DMS153 treated with DMSO at 0.1 percent for 48 hours (cell line): ENCODE data around the gene ITGB8.

ENCODE experiments used
- DNase-seq: peaks from one replicate; lab custom pipeline; 2025; ENCODE audit not compliant: unreplicated experiment; lab: John Stamatoyannopoulos, UW

The ITGB8 gene

GRCh38 chr7:20417260-20417659 lies 86.6 kb downstream of the ITGB8 start:
- DNase-seq: no peak

- no peak for DNase-seq
These were observed 87.1 kb downstream of the ITGB8 start for GRCh38 chr7:20417675-20418382.

DNA sequence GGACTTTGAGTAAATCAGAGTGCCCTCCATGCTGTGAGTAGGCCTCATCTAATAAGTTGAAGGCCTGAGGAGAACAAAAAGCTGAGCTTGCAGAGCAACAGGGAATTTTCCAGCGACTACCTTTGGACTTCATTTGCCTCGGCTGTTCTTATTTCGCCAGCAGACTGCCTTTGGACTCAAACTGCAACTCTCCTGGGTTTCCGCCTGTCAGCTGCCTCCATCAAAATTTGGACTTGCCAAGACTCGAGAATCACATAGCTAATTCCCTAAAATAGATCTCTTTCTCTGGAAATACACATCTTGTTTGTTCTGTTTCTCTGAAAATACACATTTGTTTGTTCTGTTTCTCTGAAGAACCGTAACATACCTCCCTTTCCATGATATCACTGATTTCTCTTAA lies 93.8 kb downstream of the ITGB8 start:
- no peak for DNase-seq

DNA sequence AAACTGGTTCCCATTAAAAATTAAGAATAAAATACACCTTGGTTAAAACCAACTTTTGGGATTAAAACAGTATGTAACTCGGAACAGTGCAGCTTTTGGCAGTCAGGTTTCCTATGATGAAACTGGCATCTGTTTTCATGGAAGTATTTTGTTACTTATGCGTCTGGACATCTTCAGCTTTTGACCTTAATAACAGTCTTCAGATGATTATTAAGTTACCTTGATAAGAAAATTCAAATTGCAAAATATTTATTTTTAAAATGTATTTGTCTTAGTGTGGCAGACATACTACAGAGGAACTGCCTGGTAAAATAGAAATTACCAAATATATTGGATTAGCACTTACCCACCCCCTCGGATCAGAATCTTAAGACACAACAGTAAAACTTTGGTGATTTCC lies 100.0 kb downstream of the ITGB8 start:
- DNase-seq: no peak

GRCh38 chr7:20431146-20431545 lies 100.4 kb downstream of the ITGB8 start:
- no peak for DNase-seq

- no peak for DNase-seq
These were observed 101.4 kb downstream of the ITGB8 start for GRCh38 chr7:20432071-20432470.

GRCh38 chr7:20435305-20435704 lies 104.6 kb downstream of the ITGB8 start:
- DNase-seq: no peak

GRCh38 chr7:20438248-20438647 lies 107.5 kb downstream of the ITGB8 start:
- no peak for DNase-seq

- DNase-seq: no peak
These were observed 108.1 kb downstream of the ITGB8 start for GRCh38 chr7:20438694-20439376.

DNA sequence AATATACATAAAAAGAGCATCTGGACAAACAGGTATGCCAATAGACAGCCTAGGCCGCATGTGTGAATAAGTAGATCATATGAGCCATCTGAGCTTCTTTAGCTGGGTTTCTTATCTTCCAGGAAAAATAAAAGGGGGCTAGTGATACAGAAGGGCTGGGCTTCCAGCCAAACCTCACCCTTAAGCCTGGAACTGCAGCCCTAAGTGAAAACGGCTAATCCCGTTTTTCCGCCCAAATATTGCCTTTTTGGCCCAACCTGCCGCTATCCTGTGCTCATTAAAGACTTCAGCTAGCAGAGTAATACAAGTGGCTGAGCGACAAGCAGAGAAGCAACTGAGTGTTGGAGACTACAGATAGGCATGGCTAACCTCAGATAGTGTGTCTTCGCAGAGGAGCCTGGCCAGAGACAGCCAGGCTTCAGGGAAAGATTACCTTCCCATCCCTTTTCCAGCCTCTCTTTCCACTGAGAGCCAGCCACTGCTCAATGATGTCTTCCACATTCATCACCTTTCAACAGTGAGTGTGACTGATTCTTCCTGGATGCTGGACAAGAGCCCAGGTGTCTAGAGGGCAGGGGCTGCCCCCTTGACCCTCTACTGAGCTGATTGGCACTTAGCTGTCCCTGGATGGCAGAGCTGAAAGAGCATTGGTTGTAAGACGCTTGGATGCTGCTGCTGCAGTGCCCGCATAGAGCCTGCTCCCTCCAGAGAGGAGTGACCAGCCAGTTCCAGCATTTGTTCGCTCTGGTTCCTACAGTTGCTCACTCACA lies 108.9 kb downstream of the ITGB8 start:
- DNase-seq: no peak

- DNase-seq: no peak
These were observed 109.9 kb downstream of the ITGB8 start for GRCh38 chr7:20440472-20441105.

DNA sequence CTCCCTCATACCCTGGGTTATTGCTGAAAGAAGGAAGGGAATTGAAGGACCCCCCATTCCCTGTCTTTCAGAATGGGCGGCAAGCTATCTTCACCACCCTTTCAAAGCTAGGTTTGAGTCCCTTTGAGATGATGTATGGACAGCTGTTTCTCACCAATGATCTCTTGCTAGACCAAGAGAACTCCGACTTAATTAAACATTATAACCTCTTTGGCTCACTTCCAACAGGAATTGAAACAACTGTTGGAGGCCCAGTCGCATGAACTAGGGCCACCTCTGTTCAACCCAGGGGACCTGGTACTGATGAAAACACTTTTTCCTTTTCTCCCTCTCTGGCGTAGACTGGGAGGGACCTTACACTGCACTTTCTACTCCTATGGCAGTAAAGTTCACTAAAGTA lies 110.6 kb downstream of the ITGB8 start:
- no peak for DNase-seq

DNA sequence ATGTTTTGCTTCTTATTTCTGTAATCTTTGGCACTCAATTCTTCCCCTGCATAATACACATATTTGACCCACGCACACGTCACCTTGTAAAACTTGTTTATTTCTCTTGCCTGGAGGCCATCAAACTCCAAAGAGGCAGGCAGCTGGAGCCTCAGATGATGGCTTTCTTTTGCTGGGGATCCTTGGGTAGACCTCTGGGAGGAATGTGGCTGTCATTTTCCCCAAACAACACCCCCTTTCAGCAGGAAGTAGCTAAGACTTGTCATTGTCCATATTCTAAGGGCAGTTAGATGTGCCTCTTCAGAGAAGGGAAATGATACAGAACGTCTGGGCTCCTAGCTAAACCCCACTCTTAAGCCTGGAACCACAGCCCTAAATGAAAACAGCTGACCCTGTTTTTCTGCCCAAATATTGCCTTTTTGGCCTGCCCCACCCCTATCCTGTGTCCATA lies 111.3 kb downstream of the ITGB8 start:
- DNase-seq: no peak

GRCh38 chr7:20442951-20443350 lies 112.3 kb downstream of the ITGB8 start:
- DNase-seq: no peak

DNA sequence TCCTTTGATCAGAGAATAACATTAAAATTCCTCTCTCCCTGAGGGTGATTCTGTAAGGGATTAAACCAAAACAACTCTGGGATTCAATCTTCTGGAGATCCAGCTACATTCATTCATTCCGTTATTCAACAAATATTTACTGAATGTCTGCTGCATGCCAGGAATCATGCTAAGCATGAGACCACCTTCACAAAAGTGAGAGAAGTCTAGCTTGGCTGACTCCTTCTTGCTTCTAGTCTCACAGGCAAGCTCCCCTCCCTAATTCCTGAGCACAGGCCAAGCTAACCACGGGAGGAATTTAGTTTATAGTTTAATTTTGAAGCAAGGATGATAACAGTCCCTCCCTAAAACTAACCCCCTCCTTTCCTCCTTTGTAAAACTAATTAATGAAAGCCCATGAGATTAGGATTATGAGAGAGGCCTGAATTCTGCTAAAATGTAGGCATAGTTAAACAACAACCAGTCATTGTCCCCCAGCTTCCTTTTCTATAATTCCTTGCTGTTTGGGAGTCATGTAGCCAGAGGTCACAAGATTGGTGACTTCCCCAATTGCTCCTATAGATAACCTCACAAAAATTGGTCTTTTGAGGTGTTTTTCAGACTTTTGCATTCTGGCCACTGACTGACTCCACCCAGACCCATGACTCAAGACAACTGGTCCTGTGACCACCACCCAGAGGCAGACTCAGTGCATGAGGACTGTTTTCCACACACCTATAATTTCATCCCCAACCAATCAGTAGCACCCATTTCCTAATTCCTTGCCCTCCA lies 113.5 kb downstream of the ITGB8 start:
- DNase-seq: no peak

DNA sequence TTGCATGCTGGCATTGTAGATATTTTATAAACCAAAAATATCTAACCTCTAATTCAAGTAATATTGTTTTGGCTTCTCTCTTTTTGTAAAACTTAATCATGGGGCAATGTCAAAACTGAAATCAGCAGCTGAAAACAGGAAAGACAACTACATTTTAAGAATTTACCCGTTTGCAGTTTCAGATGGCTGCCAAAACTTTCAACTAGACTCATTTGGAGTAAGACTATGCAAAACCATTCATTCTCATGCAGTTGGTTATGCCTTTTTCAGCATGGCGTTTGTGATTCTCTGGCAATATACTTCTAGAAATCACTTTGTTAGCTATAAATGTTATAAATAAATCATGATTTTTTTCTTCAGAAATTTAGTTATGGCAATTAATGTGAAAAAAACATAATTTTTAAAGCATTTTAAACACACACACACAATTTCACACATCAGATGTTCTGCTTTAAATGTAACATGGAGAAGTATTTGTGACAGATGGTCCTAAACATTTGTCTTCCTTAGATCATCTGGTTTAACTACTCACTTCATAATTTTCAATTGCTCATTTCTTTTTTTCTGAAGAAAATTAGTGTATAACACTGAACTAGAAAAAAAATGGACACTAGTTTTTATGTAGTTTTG lies 116.4 kb downstream of the ITGB8 start:
- no peak for DNase-seq

- DNase-seq: no peak
These were observed 118.5 kb downstream of the ITGB8 start for GRCh38 chr7:20449176-20449575.

DNA sequence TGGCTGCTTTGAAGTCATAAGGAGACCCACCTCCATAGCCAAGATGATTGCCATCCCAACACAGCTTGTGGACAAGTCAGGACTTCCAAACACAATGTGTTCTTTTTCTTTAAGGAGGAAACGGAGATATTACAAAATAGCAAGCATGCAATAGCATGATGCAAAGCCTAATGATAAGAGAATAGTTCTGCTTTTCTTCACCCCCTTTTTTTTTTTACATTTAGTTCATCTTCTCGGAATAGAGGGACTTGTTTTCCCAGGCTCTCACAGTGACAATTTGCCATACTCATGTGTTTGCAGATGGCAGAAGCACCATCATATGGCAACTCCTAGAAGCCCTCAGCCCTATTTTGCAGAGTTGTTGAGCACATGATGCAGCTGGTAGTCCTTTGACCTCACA lies 119.8 kb downstream of the ITGB8 start:
- DNase-seq: no peak

GRCh38 chr7:20454202-20454601 lies 123.5 kb downstream of the ITGB8 start:
- no peak for DNase-seq

GRCh38 chr7:20456701-20457100 lies 126.0 kb downstream of the ITGB8 start:
- DNase-seq: no peak
